GM12873 (cell line): Measurements from ENCODE around the gene CBX2.

Experiments
- CTCF ChIP-seq: IDR thresholded peaks from 2 replicates; pipeline ENCODE4 v1.5.1; 2012; ENCODE audit warnings: low read depth, mild to moderate bottlenecking, moderate library complexity, low read length, control low read depth; ENCODE audit not compliant: insufficient read depth; ENCODE audit errors: missing control alignments

Gene CBX2

GRCh38 chr17:79802736-79803420 lies 24.9 kb downstream of the CBX2 start:
- no peak for TF ChIP-seq CTCF

DNA sequence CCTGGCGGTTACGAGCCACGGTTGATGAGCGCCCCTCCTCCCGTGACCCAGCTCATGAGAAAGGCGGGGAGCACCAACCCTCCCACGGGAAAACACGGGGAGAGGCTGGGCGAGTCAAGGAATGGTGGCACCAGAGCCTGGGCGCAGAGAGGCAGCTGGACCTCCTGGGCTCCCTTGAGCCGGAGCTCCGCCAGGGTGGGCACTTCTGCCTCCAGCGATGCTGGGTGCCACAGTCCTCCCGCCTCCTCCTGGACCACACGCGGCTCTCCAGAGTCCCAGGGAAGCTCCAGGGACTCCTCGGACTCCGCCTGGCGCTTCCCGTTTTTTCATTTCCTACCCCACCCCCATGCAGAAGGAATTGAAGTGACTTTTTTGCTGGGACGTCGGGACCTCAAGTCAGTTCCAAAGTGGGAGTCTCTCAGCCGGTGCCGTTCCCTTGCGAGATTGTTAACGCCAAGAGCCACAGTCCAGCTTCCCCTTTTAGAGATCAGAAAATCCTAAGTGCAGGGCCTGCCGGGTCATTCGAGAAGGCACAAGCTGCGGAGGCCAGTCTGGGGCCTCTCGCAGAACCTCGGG lies 25.6 kb downstream of the CBX2 start:
- TF ChIP-seq CTCF, result no peak

GRCh38 chr17:79803997-79804855 lies 26.3 kb downstream of the CBX2 start:
- TF ChIP-seq CTCF, result no peak

DNA sequence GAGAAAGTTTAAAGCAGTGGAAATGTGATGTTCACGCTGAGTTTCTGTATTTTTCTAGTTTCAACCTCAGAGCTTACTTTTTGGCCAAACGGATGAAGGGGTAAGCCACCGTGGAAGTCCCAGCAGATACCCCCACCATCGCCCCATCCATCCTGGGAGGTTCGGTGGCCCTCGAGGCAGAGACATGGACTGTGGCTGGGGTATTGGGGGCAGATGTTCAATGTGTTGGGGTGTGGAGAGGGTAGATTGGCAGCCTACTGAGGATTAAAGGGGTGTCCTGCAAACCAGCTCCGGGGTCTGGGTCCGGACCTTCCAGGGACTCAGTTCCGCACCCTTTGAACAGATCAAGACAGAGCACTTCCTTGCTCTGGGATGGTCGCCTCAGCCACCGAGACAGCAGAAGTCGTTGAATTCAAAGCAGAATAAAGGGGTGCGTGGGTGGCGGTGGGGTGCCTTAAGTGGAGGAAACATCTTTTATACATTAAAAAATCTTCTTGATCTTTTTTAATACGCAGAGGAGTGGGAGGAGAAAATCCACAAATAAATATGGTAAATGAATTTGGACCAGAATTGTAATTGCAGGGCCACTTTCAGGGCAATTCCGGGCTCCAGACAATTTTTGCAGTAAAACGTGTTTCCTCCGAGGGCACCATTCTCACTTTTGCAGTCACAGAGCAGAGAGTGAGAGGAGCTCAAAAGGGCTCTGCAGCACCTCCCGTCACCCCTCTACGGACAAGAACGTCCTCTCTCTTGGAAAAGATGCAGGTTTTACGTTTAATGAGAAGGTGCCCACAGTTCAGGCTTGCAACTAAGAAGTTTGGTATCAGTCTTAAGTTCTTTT lies 27.1 kb downstream of the CBX2 start:
- no peak for TF ChIP-seq CTCF

DNA sequence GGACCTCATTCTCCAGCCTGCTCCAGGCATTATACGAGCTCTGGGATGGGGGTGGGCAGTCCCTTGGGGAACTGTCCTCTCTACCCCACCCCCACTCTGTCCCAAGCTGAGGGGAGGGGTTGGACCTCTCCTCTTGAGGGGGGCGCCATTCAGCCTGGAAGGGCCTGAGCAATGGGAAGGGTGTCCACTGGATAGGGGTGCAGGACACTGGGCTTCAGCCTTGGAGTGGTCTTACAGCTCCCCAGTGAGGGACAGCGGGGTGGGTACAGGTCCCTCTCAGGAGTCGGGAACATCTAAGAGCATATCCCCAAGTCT lies 28.5 kb downstream of the CBX2 start:
- no peak for TF ChIP-seq CTCF

GRCh38 chr17:79806863-79807720 lies 29.1 kb downstream of the CBX2 start:
- TF ChIP-seq CTCF, result no peak
